Measurements from ENCODE around the gene NXF1. TPM values are rescaled to one million over a fixed set of nuclear protein-coding genes. Genes with fewer than 3 reads are reported as not detected.

The NXF1 gene
- total RNA-seq, 4 donors from 2014 or later = 51.2 to 68.8 (median 55.1) TPM

GRCh38 chr11:62788991-62789390 lies 16.2 kb downstream of the NXF1 start:
- TF ChIP-seq CTCF (IDR thresholded peaks at IDR 0.05; ENCODE audit: low read depth) = no peak

- TF ChIP-seq CTCF (IDR thresholded peaks at IDR 0.05; ENCODE audit: low read depth) = no peak
Measured at GRCh38 chr11:62787005-62787759, 18.1 kb downstream of the NXF1 start, which contains the start of gene TMEM179B. TMEM179B (plus strand) TSS chr11:62787402; CDS start chr11:62787432, 30 bp downstream.

GRCh38 chr11:62786318-62787004 lies 18.8 kb downstream of the NXF1 start:
- no peak for TF ChIP-seq CTCF (IDR thresholded peaks at IDR 0.05; ENCODE audit: low read depth)

GRCh38 chr11:62782753-62783152 lies 22.5 kb downstream of the NXF1 start:
- TF ChIP-seq CTCF (IDR thresholded peaks at IDR 0.05; ENCODE audit: low read depth) = no peak

GRCh38 chr11:62778441-62778840 lies 26.8 kb downstream of the NXF1 start:
- TF ChIP-seq CTCF (IDR thresholded peaks at IDR 0.05; ENCODE audit: low read depth) = no peak

GRCh38 chr11:62777389-62777788 lies 27.9 kb downstream of the NXF1 start:
- no peak for TF ChIP-seq CTCF (IDR thresholded peaks at IDR 0.05; ENCODE audit: low read depth)

- TF ChIP-seq CTCF (IDR thresholded peaks at IDR 0.05; ENCODE audit: low read depth) = no peak
Measured at GRCh38 chr11:62775646-62776045, 29.6 kb downstream of the NXF1 start.

Measured in subcutaneous adipose tissue (tissue), 4 donors.